ENCODE measurements around the gene LCN15. TPM values are rescaled to one million over a fixed set of nuclear protein-coding genes. Genes with fewer than 3 reads are reported as not detected.
A peak's percentile ranks its signal among the peaks of the same experiment; 100 is the strongest.

Gene LCN15
- total and polyA plus RNA-seq, 2 of the 13 experiments (the other 11 are each of a cell fraction or from before 2014, with no cell fraction given), result 1.3 to 53.7 TPM

DNA sequence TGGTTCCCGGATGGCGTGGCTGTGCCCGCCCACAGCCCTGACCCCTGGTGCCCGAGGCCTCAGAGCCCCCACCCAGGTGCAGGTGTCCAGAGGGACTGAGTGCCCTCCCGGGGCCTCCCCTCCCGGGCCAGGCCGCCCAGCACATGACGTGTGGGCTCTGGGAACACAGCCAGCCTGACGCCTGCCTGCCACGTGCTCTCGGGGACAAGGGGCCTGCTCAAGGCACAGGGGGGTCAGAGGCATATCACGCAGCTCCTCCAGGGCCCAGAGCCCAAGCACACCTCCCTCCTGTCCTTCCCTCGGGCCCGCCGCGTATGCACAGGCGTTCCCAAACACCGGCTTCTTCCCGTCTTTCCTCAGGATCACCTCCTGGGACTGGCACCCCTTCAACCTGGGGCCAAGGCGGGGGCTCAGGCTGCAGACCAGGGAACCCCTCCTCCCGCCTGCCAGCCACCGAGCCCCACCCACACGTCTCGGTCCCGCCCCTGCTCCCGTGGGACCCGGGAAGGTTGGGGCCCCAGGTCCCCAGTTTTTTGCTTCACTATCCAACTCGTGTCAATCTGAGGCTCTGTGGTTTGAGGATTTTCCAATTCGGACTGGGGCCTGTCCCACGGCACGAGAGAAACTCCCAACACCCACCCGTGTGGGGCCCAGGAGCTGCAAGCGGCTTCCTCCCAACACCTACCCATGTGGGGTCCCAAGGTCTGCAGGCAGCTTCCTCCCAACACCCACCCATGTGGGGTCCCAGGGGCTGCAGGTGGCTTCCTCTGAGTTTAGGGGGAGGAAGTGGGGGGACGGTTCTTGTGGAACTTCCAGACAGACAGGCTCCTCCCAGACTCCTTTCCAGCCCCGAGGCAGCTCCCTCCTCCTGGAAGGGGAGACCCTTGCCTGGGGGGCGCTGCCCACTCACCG, 23.1 kb downstream of the LCN15 start (continued):
- TF ChIP-seq NCOA1 (CRISPR knock-in tag; IDR thresholded peaks at IDR 0.05) (no peak), TFDP2 (CRISPR knock-in tag; IDR thresholded peaks at IDR 0.05) (no peak), LCORL (IDR thresholded peaks at IDR 0.05) (no peak), LCORL (CRISPR knock-in tag; IDR thresholded peaks at IDR 0.05) (peak; percentile 87), ZNF530 (CRISPR knock-in tag; IDR thresholded peaks at IDR 0.05; ENCODE audit: low read depth) (no peak), ZNF484 (CRISPR knock-in tag; IDR thresholded peaks at IDR 0.05; ENCODE audit: borderline replicate concordance, low read depth) (no peak), BATF2 (CRISPR knock-in tag; IDR thresholded peaks at IDR 0.05) (no peak), HIVEP1 (CRISPR knock-in tag; IDR thresholded peaks at IDR 0.05) (peak; percentile 44; the same call in 1 of the 2 replicates), ZFP36L1 (CRISPR knock-in tag; IDR thresholded peaks at IDR 0.05) (peak; percentile 83; the same call in 1 of the 2 replicates), DMAP1 (CRISPR knock-in tag; IDR thresholded peaks at IDR 0.05) (no peak; the same call in 1 of the 2 replicates), AKNA (CRISPR knock-in tag; IDR thresholded peaks at IDR 0.05; ENCODE audit: borderline replicate concordance) (no peak), ZNF207 (IDR thresholded peaks at IDR 0.05; ENCODE audit: borderline replicate concordance) (no peak), ZNF556 (CRISPR knock-in tag; IDR thresholded peaks at IDR 0.05; ENCODE audit: borderline replicate concordance) (no peak), HOXD1 (CRISPR knock-in tag; IDR thresholded peaks at IDR 0.05) (peak; percentile 40; the same call in 1 of the 2 replicates), ATM (IDR thresholded peaks at IDR 0.05; ENCODE audit: borderline replicate concordance) (no peak), NFYC (CRISPR knock-in tag; IDR thresholded peaks at IDR 0.05) (no peak), ISL2 (CRISPR knock-in tag; IDR thresholded peaks at IDR 0.05) (no peak), IKZF4 (CRISPR knock-in tag; IDR thresholded peaks at IDR 0.05; ENCODE audit: borderline replicate concordance, low read depth, not compliant biosample characterization) (peak; percentile 46), SPEN (CRISPR knock-in tag; IDR thresholded peaks at IDR 0.05; ENCODE audit: low read depth) (0 out of 2 replicates have a peak, but pooled peaks have one; percentile 38), SRSF9 (IDR thresholded peaks at IDR 0.05; ENCODE audit: borderline replicate concordance, insufficient read depth, low read depth, low read length, poor library complexity, severe bottlenecking) (no peak), ZBTB14 (CRISPR knock-in tag; IDR thresholded peaks at IDR 0.05) (no peak)
